Peyer's patch (tissue), 4 donors: ENCODE data around the gene EFHC1. TPM values are rescaled to one million over a fixed set of nuclear protein-coding genes. Genes with fewer than 3 reads are reported as not detected.
A peak's percentile ranks its signal among the peaks of the same experiment; 100 is the strongest.

Source experiments
- DNase-seq, 3 donors: peaks; one replicate each; pipeline ENCODE4 v3.0.0-alpha.2; 2017 to 2019
- H3K27ac ChIP-seq, 4 donors: fragments of 200-600 bp; sonication (generic); one replicate each; pipeline ENCODE4 v1.5.1; 2016 to 2019
- H3K27me3 ChIP-seq, 2 donors: fragments of 200-600 bp; sonication (generic); one replicate each; pipeline ENCODE4 v1.5.1; 2019
- H3K36me3 ChIP-seq, 3 donors: fragments of 200-600 bp; sonication (generic); one replicate each; pipeline ENCODE4 v1.5.1; 2016 to 2019
- H3K4me1 ChIP-seq, 4 donors: fragments of 200-600 bp; sonication (generic); one replicate each; pipeline ENCODE4 v1.5.1; 2016 to 2019
- H3K4me3 ChIP-seq, 4 donors: fragments of 200-600 bp; sonication (generic); 1 replicate in 3 of 4; 2 replicates in 1 of 4; pipeline ENCODE4 v1.5.1; 2016 to 2019; ENCODE audit warnings: mild to moderate bottlenecking in 1 of 4
- H3K9me3 ChIP-seq, 4 donors: fragments of 200-600 bp; sonication (generic); one replicate each; pipeline ENCODE4 v1.5.1; 2016 to 2019; ENCODE audit warnings: mild to moderate bottlenecking in 1 of 4
- POLR2A ChIP-seq, 2 donors: fragments of 450-650 bp; IDR thresholded peaks; one replicate each; pipeline ENCODE4 v1.5.1; 2017; ENCODE audit warnings: antibody characterized with exemption in 2 of 2, mild to moderate bottlenecking in 2 of 2, moderate library complexity in 2 of 2
- total RNA-seq, 4 donors: library from RNA; depleted of rRNA; stranded (reverse); fragments of >200 nt; gene quantifications; one replicate each; pipeline ENCODE4 v1.1.0, GENCODE V29; 2016
- TF ChIP-seq, protein P1 (sequence below), 6 experiments: fragments of 450-650 bp in 4 of 6; fragments of 200-600 bp in 2 of 6; sonication (generic) in 1 of 6; IDR thresholded peaks; one replicate each; pipeline ENCODE4 v1.5.1; 2017 to 2019; ENCODE audit warnings: antibody characterized with exemption in 6 of 6, mild to moderate bottlenecking in 3 of 6, moderate library complexity in 1 of 6

Gene EFHC1
- total RNA-seq, 4 donors from 2014 or later, result 20.0 to 40.4 (median 22.7) TPM

DNA sequence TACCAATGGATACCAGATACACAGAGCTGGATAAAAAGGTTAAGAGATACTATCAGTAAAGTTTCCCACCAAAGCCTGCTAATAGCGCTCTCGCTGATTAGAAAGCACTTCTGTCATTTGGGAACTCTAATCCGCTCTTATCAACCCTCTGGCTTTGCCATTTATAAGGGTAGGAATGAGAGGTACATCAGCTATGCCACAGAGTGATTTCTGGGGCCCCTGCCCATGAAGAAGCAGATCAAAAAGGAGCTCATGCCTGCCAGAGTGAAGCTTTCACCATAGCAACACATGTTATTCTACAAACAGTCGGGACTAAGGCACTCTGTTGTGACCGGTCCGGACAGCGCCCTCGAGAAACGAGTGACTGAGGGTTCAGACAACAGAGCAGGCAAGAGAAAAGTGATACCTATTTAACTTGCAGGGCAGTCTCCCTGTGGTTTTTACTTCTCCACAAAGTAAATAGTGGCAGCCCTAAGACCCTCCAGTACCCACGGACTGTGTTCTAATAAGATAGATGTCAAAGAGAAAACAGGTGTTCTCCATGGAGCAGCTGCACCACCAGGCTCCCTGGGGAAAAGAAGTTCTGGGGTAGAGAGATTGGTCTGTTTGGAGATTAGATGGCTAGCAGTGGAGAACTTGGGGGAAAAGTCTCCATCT lies 151.1 kb downstream of the EFHC1 start:
- no peak overlapping the region for H3K4me3 ChIP-seq

DNA sequence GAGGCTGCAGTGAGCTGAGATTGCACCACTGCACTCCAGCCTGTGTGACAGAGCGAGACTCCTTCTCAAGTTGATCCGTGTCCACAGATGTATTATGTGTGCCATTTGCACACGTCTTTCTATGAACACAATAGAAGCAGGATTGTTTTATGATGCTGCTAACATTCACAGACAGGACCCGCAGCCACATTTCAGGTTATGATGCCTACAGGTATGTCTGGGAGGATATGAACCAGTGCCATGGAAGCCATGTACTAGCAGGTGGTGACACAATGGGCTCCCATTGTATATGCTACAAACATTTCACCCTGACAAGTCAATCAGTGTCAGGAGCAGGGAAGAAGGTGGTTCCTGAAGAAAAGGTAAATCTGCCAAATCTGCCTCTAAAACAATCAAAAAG lies 152.4 kb downstream of the EFHC1 start:
- TF ChIP-seq POLR2A (IDR thresholded peaks at IDR 0.05), result no peak
- TF ChIP-seq, protein P1, sequence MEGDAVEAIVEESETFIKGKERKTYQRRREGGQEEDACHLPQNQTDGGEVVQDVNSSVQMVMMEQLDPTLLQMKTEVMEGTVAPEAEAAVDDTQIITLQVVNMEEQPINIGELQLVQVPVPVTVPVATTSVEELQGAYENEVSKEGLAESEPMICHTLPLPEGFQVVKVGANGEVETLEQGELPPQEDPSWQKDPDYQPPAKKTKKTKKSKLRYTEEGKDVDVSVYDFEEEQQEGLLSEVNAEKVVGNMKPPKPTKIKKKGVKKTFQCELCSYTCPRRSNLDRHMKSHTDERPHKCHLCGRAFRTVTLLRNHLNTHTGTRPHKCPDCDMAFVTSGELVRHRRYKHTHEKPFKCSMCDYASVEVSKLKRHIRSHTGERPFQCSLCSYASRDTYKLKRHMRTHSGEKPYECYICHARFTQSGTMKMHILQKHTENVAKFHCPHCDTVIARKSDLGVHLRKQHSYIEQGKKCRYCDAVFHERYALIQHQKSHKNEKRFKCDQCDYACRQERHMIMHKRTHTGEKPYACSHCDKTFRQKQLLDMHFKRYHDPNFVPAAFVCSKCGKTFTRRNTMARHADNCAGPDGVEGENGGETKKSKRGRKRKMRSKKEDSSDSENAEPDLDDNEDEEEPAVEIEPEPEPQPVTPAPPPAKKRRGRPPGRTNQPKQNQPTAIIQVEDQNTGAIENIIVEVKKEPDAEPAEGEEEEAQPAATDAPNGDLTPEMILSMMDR (IDR thresholded peaks at IDR 0.05), result no peak
- no peak for DNase-seq
- H3K27ac ChIP-seq, result peak overlapping the region in 1 of 4 donors; percentile 97
- H3K4me1 ChIP-seq, result peaks cover 0 to 35% (median 14%) of the 10 kb centered on the region in 4 donors
- no peak overlapping the region for H3K4me3 ChIP-seq
- H3K27me3 ChIP-seq, result no peaks in the 10 kb centered on the region
- H3K9me3 ChIP-seq, result no peaks in the 10 kb centered on the region
- no peaks in the 10 kb centered on the region for H3K36me3 ChIP-seq

More for the DNA sequence above, 151.1 kb downstream of the EFHC1 start:
- Histone ChIP-seq H3K27ac (peak overlapping the region in 2 of 4 donors; percentile 13 to 24), H3K27me3 (no peaks in the 10 kb centered on the region), H3K36me3 (no peaks in the 10 kb centered on the region), H3K4me1 (peaks cover 0 to 42% (median 12%) of the 10 kb centered on the region in 4 donors), H3K9me3 (no peaks in the 10 kb centered on the region)
- no peak for TF ChIP-seq POLR2A (IDR thresholded peaks at IDR 0.05)
- TF ChIP-seq, protein P1 (IDR thresholded peaks at IDR 0.05), result no peak
- no peak for DNase-seq

DNA sequence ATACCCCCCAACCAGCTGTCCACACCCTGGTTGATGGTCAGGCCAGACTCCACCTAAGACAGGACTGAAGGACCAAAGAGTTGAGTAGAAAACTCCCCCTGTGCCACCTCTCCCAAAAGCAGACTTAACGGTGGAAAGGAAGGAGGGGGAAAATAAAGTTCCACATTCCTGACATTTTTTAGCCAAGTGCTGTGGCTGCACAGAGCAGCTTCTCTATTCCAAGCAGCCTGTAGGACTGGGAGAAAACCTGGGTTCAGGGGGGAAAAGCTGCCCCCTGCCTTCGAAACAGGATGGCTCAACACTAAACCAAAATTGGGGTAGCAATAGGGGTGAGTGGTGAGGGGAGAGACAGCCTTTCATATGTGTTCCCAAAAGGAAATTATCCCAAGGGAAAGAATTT lies 153.2 kb downstream of the EFHC1 start:
- Histone ChIP-seq H3K4me3 (peak overlapping the region in 1 of 4 donors; percentile 10), H3K27ac (peak overlapping the region in 3 of 4 donors; percentile 8 to 97 (median 27)), H3K36me3 (no peaks in the 10 kb centered on the region), H3K9me3 (no peaks in the 10 kb centered on the region), H3K27me3 (no peaks in the 10 kb centered on the region), H3K4me1 (peaks cover 0 to 35% (median 14%) of the 10 kb centered on the region in 4 donors)
- no peak for TF ChIP-seq POLR2A (IDR thresholded peaks at IDR 0.05)
- TF ChIP-seq, protein P1 (IDR thresholded peaks at IDR 0.05), result no peak
- DNase-seq, result no peak

Other genes starting within 250 kb of the EFHC1 start
- not detected for gene IL17A, start 234.0 kb upstream of the EFHC1 start, total RNA-seq
- gene IL17F, start 175.8 kb upstream of the EFHC1 start, total RNA-seq, result not detected
- gene MCM3, start 135.6 kb upstream of the EFHC1 start, total RNA-seq, result 10 to 100 TPM; 24.9 to 71.8 (median 30.4) TPM
- 100 to 1,000 TPM in 3 of 4 donors, 1 to 10 TPM in 1; 9.1 to 300 (median 210) TPM for gene PAQR8, start 58.2 kb upstream of the EFHC1 start, total RNA-seq
- gene TRAM2, start 156.7 kb downstream of the EFHC1 start, total RNA-seq, result 10 to 100 TPM in 3 of 4 donors, 1 to 10 TPM in 1; 8.3 to 17.7 (median 14.7) TPM